GM12891 (cell line): Measurements from ENCODE around the gene IGF1R.

Experiments used
- POLR2A ChIP-seq: IDR thresholded peaks from 2 replicates; pipeline ENCODE4 v1.6.1; 2011; ENCODE audit warnings: low read depth, low read length, control low read depth
- SPI1 ChIP-seq: IDR thresholded peaks from 2 replicates; pipeline ENCODE4 v1.6.1; 2011; ENCODE audit warnings: low read depth, low read length, control low read depth
- TAF1 ChIP-seq: IDR thresholded peaks from 2 replicates; pipeline ENCODE4 v1.6.1; 2011; ENCODE audit warnings: low read depth, low read length, control low read depth

DNA sequence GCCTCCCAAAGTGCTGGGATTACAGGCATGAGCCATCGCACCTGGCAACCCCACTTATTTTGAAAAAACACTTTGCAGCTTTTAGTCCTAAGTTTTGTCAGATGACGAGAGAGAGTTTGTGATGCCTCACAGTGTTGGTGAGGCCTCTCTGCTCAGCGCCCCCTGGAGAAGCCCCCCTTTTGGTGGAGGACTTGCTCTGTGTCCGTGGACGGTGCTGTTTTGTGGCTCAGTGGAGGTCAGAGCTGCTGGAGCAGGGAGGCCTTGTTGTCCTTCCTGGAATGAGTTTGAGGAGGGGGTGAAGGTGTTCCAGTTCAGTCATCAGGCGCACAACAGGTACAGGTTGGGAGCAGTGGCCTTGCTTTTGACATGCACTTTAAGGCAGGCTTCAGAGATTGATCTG is 301.3 kb downstream of the IGF1R start:
- TF ChIP-seq POLR2A (no peak), TAF1 (no peak), SPI1 (no peak)
